ENCODE measurements around the gene UBL3.

UBL3 gene

GRCh38 chr13:29753618-29754472, 96.6 kb downstream of the UBL3 start:
- DNase-seq, result no peak

GRCh38 chr13:29752175-29752574, 98.2 kb downstream of the UBL3 start:
- no peak for DNase-seq

GRCh38 chr13:29750183-29750530, 100.3 kb downstream of the UBL3 start:
- DNase-seq, result no peak

- DNase-seq, result no peak
These were observed 100.8 kb downstream of the UBL3 start for GRCh38 chr13:29749401-29750182.

- DNase-seq, result no peak
These were observed 102.3 kb downstream of the UBL3 start for GRCh38 chr13:29748097-29748496.

GRCh38 chr13:29746148-29746677, 104.2 kb downstream of the UBL3 start:
- no peak for DNase-seq

GRCh38 chr13:29745704-29746103, 104.7 kb downstream of the UBL3 start:
- no peak for DNase-seq

- DNase-seq, result peak; percentile 39
These were observed 107.1 kb downstream of the UBL3 start for GRCh38 chr13:29743201-29743786.

- no peak for DNase-seq
These were observed 109.5 kb downstream of the UBL3 start for GRCh38 chr13:29740961-29741360.

- DNase-seq, result no peak
These were observed 113.4 kb downstream of the UBL3 start for GRCh38 chr13:29737061-29737460.

GRCh38 chr13:29733147-29733611, 117.2 kb downstream of the UBL3 start:
- DNase-seq, result peak; percentile 12

GRCh38 chr13:29730253-29730652, 120.2 kb downstream of the UBL3 start:
- DNase-seq, result no peak

GRCh38 chr13:29722415-29722814, 128.0 kb downstream of the UBL3 start:
- no peak for DNase-seq

GRCh38 chr13:29721766-29722165, 128.7 kb downstream of the UBL3 start:
- DNase-seq, result no peak

GRCh38 chr13:29718694-29719093, 131.7 kb downstream of the UBL3 start:
- DNase-seq, result no peak

GRCh38 chr13:29716493-29716892, 133.9 kb downstream of the UBL3 start:
- DNase-seq, result no peak

Data from T1000 (cell line).